GM18502 (cell line): Measurements from ENCODE around the gene KRT27.

ENCODE experiments used
- ATAC-seq: cut with Tn5 transposase; IDR thresholded peaks from one replicate; pipeline ENCODE4 v1.9.1; 2021; ENCODE audit warnings: mild to moderate bottlenecking; ENCODE audit not compliant: unreplicated experiment, poor library complexity

The KRT27 gene

DNA sequence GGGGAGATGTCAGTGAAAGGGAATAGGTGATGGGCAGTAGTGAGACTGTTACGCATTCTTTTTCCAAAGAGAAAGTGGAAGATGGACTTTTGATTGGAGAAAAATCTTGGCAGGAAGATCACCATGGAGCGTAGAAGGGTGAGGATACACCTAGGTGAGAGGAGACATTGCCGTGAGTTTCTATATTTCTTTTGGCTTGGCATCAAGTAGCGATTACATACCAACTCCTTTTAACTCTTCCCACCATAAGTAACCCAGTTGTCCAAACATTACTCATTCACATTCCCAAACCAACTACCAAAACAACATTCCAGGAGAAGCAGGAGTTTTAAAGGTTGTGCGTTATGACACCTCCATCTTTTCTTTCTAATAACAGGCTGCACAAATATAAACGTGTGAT lies 28.1 kb upstream of the KRT27 start:
- ATAC-seq: no peak

DNA sequence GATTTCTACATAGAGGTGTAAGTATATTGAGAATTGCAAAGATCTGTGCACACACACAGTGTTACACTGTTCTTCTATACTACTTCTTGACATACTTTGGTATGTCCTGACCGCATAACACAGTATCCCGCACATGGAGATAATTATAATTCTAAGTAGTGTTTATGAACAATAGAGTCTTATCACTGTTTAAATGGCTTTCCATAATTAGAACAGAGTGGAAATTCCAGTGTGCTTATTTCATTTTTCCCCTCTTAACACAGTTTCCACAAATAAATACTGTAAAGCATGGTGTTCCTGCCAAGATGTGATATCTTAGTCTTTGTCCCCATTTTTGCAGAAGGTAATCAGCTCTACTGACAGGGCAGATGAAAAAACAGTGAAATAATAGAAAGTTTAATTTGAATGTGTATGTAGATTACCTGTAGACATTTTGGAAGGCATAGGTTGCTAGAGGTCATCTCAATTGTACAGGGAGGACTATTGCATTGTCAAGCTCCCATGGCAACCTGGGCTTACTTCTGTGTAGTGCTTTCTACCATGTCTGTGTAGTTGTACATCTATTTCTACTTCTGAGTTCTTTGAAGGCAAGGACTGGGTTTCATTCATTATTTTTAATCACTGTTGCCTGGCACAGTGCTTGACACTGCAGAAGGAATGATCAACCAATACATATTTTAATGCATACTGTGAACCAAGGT lies 27.5 kb upstream of the KRT27 start:
- no peak for ATAC-seq

DNA sequence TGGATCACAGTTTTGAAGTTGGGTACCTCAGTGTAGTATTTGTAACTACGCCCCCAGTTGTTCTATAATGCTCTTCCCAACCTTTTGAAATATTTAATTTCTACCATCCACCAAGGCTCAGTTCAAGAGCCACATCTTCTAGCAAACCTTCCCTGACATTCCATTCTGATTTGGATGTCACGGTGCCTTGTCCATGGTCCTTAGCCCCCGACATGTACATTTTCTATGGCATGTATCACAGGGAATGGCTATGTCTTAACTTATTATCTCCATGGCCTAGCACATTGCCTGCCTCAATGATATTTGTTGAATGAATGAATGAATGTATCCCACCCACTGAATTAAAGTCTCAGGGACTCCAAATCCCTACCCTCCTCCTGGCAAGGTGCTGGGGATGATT lies 23.8 kb upstream of the KRT27 start:
- no peak for ATAC-seq

DNA sequence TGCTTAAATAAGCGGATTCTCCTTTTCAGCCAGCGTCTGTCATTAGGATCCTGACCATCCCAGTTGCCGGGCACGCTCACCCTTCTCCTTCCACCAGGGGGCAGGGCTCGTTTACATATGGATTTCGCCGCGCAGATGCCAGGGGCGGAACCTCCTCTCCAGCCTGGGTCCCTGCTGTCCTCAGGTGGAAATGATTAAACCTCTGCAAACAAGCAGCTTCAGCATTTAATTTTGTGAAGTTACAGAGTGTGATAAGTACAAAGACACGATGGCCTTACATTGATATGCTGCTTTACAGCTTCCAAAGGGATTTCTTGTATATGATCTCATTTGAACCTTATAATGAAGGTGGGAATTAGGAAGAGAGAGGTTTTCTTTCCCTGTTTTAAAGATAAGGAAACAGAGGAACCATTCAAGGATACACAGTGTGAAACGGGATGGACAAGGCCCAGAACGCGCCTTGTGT lies 21.3 kb upstream of the KRT27 start:
- ATAC-seq: no peak

DNA sequence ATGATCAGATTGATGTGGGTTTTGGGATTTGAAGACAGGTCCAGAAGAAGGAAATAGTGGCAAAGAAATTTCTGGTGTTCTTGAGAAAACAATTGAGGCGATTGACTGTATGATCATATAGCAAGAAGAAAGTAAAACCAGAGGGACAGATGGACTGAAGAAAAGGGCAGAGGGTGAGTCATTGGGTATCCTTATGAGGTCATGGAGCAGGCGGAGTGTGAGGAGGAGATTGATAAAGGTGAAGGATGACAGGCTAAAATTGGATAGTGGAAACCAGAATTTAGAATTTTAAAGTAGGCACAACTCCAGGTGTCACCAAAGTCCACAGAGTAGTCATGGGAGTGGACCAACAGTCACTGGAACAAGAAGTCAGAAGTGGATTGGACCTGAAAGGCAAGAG lies 18.8 kb upstream of the KRT27 start:
- no peak for ATAC-seq

DNA sequence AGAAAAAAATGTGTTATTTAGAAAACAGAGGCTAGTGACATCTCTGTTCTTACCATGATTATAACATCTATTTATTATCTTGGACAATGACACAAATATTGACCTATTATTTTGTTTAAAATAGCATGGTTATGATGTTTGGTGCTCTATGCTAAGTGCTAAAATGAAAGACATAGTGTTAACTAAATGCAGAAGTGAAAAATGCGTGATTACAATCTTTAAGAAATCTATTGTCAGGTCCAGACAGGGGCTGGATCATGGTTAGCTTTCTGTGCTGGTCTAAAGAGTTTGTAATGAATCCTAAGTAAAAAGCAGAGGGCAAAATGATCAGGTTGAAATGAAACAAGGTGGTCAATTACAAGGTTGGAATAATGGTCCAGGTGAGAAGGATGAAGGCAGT lies 18.0 kb upstream of the KRT27 start:
- ATAC-seq: no peak

DNA sequence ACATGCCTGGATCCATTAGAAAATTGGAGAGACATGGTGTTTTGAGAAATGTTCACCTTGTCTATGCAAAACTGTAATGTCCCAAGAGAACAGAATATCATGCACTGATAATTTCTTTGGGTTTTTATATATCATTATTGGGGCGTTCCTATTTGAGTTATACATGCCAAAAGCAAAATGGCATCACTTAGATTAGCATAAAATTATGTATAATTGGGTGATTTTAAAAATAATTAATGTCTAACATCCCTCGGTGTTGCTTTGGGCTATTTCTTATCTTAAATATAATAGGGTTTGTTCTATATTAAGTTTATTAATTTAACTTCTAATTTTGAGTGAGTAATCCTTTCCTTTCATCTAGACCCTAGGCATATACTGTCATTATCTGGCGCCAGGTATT lies 17.5 kb upstream of the KRT27 start, which contains the start of gene KRT28:
Gene KRT28, minus strand, starts transcription at position 101 of the 400 bp plus-strand sequence. Its CDS starts 66 bp downstream, at position 35.
- ATAC-seq: no peak

DNA sequence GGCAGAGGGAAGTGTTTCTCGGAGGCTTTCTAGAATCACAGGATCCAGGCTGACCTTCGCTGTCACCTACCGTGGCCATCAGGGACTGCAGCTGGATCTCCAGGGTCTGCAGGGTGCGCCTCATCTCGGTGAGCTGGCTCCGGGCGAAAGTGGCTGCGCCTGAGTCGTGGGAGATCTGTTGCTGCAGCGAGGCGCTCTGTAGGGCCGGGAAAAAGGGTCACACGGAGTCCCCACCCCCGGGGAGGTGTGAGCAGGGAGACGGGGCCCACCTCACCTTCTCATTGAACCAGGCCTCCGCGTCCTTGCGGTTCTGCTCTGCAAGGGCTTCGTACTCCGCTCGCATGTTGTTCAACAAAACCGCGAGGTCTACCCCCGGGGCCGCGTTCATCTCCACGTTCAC lies 14.5 kb upstream of the KRT27 start:
- no peak for ATAC-seq

DNA sequence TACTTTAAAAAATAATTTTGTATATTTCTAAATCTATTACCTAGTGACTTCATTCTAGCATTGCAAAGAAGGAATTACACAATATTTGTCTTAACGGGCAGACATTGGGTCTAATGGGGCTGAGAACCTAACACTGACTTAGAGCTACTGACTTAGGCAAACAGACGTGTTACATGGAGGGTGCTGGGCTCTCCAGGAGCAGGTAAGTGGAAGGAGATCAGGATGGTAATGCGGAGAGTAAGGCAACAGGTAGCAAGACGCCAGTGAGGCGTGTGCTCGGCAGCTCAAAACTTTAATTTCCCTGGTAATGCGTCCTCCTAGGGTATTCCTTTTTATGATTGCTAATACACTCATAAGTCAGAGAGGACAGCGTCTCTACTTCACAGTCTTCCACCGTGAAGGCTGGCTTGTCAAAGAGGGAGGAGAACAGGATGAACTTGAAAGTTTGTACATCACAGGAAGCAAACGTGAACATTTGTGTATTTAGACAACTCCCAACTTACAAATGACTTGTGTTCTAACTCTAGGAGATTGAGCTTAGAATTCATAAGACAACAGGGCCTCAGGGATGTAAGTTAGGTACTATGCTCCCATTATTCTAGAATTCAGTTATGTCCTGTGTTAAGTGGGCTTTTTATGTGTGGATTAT lies 12.8 kb upstream of the KRT27 start:
- ATAC-seq: no peak

DNA sequence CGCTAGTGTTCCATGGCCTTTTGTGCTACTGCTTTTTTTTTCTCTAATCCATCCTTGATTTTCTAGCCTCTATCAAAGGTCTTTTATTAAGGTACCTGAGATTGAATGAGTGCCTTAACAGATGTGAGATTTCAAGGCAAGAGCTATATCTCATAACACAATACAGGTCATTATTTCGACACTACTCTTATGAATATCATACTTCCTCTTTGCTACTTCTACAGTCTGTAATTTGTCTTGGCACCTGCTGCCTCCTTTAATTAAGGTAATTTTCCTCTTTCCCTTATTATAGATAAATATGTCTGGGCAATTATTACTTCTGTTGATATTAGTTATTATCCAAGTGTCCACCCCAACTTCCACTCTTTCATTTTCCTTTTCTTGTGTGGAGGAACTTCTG lies 12.1 kb upstream of the KRT27 start:
- no peak for ATAC-seq

DNA sequence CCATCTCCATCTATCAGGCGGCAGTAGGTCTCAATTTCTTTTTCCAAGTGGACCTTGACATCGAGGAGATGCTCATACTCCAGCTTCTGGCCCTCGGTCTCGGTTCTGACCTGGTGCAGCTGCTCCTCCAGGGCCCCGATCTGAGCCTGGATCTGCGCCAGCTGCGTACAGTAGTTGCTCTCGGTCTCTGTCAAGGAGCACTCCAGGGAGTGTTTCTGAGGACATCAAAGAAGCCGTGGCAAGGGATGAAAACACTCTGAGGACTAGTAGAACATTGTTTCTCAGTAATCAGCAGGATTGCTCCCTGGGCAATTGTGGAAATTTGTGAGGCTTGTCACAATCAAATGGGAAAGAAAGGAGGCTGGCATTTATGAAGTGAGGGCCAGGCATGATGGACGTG lies 11.5 kb upstream of the KRT27 start:
- no peak for ATAC-seq

DNA sequence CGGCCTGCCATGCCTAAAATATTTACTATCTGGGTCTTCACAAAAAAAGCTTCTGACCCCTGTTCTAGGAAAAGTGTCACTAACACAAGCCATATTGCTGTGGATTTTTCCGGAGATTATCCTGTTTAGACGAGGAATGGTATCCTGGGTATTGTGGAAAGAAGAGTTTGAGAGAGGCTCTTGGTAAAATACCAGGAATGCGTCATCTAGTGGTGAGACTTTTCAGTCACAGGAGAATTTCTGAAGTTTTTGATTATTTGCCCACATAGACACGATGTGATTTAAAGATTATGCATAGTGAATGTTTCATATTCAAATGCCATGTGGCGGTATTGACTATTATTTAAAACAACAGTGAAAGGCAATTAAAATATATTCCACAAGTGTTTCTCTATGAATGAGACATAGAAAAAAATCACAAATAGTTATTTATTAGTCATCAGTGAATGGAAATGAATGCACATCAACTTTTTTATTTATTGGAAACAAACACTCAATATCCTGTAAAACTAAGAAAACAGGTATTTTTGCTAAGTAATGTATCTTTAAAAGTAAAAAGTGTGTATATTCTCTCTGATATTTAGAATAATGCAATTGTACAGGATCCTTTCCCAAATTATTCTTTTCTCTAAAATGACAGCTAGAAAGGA lies 9.6 kb upstream of the KRT27 start:
- no peak for ATAC-seq

DNA sequence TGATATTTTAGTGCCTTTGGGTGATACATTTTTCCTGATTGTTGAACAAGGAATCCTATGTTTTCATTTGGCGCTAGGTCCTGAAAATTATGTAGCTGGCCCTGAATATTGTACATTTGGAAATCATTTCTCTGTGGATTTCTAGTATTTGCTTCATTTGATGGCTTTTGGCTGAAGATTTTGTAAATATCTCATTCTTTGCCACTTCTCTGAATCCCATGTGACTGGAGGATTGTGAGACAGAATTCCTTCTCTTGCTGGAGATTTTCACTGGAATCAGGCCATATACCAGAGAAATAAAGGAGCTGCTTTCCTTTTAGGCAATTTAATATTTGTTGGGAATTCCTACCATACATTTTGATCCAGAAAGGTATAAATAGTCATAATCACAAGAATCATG lies 8.8 kb upstream of the KRT27 start:
- no peak for ATAC-seq

DNA sequence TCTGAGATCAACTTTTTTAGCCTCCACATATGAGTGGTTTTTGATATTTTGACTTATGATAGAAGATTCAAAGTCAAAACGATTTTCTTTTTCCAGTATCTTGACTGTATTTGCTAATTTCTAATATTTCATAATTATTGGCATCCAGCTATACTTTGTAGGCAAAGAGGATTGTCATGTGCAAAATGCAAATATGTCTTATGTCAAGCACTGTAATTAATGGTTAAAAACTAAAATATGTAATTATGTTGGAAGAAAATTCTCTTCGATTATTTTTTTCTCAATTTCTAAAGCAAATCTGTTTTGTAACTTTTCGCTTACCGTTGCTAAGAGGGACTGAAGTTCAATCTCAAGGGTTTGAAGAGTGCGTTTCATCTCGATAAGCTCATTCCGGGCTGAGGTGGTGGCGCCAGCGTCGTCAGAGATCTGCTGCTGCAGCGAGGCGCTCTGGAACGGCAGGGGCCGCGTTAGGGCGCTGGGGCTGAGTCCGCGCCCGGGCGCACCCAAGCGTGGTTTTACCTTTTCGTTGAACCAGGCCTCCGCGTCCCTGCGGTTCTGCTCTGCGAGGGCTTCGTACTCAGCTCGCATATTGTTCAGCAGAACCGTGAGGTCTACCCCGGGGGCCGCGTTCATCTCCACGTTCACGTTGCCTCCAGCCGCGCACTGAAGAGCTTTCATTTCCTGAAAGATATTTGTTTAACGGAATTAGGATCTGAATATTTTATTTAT lies 3.0 kb downstream of the KRT27 start:
- ATAC-seq: no peak

DNA sequence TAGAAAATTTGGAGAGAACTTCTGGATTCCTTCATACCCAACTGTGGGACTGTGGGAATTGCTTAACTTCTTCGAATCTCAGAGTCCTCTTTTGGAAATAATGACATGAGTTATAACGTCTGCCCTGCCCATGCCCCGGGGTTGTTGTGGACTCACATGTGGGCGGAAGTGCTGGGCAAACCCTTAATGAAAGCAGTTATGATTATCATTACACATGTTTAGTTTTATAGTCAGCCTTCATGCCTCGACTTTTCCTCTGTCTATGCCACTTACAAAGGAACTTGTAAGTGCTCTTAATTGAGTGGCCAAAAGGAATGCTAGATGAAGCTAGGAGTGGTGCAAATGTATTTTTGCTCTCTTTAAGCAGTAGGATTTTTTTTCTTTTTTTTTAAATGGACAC lies 3.9 kb downstream of the KRT27 start:
- ATAC-seq: no peak

DNA sequence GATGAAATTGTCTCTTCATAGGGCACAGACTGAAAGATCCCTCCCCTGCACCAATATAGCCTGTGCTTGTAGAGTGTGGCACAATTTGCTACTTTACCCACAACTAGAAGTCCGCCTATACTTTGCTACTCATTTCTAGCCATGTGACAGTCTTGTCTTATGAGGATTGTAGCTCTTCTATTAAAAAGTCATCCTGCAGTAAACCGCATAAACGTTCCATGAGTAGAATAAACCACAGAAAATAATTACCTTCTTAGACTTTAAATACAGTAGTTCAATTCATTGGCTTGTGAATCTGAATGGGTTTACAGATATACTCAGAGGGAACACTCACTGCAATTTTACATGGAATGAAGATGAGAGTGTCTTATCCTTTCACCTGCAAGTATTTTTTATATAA lies 4.4 kb downstream of the KRT27 start:
- no peak for ATAC-seq

DNA sequence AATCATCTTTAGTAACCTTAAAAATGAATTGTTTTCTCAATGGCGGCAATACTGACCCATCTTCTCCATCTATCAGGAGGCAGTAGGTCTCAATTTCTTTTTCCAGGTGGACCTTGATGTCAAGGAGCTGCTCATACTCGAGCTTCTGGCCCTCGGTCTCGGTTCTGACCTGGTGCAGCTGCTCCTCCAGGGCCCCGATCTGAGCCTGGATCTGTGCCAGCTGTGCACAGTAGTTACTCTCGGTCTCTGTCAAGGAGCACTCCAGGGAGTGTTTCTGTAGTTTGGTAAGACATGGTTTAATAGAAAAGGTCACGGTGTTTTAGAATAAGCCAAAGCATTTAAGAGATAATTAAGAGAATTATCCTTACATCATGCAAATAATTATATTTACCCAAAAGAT lies 4.9 kb downstream of the KRT27 start:
- ATAC-seq: no peak

DNA sequence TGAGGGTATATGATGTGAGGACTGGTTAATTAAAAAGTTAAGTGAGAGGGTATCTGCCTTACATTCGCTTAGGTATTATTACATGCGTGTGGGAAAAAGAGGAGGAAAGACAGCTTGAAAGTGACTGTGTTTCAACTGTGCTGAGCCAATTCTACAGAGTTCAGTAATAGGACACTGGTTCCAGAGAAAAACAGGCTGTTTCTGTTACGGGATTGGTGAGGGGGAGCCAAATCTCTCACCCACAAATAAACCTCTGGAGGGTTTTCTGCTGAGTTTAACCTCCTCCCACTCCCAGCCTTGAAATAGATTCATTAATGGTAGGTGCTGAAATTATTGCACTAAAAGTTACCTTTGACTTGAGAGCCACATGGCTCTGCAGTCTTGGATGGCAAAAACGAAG lies 6.4 kb downstream of the KRT27 start:
- ATAC-seq: no peak

DNA sequence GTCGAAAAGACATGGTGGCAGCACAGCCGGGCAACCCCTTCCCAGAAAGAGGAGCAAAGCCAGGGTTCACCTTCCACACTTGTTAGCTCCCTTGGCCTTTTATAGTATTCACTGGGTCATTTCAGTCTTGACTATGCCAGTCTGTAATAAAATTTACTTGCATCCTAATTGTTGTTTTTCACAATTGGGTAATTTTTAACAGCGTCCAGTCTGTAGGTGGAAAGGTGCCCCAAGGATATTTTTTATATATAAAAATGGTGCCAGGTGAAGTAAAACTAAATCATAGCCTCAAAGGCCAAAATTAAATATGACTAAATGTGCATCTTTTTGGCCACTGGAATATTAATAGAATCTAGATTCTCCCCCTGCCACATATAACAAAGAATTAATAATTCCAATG lies 10.2 kb downstream of the KRT27 start, which contains the start of gene KRT26:
Gene KRT26, minus strand, starts transcription at position 101 of the 400 bp plus-strand sequence. Its CDS starts 88 bp downstream, at position 13.
- no peak for ATAC-seq

DNA sequence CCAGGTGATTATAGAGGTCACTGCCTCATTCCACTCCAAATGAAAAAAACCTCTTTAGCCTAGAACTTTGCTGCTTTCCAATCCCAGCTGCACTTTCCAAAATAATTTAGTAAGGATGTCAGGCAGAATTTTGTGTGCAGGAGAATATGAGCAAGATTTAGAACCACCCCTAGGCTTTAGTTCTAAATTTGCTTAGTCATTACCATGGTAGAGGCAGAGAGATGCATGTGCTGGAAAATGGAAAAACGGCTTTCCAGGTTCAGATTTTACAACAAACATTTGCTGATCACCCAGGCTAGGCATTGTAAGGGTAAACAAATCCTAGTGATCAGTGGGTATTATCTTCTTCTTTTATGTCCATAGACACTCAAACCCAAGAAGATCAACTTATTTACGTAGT lies 16.7 kb downstream of the KRT27 start:
- ATAC-seq: no peak

DNA sequence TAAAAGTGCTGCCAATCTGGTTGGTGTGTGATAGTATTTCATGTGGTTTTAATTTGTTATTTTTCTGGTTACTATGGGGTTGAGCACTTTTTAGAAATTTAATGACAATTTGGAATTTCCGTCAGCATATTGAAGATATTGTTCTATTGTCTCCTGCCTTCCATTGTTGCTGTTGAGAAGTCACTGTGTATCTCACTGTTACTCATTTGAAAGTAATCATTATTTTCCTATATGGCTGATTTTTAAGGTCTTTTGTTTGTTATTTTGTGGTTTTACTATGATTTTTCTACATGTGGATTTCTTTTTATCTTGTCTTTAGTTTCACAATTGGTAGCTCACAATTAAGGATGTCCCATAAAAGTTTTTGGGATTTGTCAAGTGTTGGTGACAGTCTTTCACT lies 18.6 kb downstream of the KRT27 start:
- no peak for ATAC-seq
